DMS 273 treated with DMSO at 0.1 percent for 48 hours (cell line): ENCODE results near the gene CDADC1.

Experiments used
- DNase-seq: peaks from one replicate; lab custom pipeline; 2025; lab: John Stamatoyannopoulos, UW

The CDADC1 gene

GRCh38 chr13:49247643-49248621 lies at the start of gene CDADC1:
Gene CDADC1 (plus strand): TSS chr13:49247925. CDS start chr13:49248038, 113 bp downstream.
- DNase-seq: peak; percentile 73

GRCh38 chr13:49206641-49207040 lies 41.1 kb upstream of the CDADC1 start:
- no peak for DNase-seq

- no peak for DNase-seq
These were observed 39.1 kb upstream of the CDADC1 start for GRCh38 chr13:49208619-49209018.

DNA sequence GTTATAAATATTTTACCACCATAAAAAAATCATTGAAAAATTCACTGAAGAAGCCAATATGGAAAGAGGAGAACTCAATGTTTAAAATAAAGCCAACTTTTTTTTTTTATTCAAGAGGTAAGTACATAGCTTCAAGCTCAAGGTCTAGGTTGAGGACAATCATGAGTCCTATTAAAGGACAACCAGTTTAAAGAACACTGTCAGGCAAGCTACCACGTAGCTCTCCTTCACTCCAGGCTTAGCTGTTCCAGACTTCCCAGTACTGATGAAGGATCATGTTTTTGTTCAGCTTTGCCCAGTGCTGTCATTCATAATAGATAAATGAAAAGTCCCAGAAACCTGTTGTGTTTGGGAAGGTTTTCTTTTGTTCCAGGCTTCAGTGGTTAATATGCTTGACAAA lies 37.6 kb upstream of the CDADC1 start:
- DNase-seq: no peak

GRCh38 chr13:49210669-49211068 lies 37.1 kb upstream of the CDADC1 start:
- DNase-seq: no peak

DNA sequence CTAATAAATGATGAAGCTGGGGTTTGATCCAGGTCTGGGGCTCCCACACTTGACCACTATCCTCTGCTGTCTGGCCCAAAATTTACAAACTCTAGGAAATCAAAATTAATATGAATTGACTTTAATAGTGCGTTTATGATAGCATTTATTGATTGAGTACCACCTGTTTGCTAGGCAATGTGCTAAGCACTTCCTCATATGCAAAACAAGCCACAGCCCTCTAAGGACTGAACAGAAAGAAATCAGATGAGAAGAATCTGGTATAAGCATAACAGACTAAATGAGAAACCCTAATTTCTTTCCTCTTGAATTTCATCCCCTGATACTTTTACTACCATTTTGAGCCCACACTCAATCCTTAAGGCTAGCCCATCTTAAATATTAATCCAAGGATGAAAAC lies 34.2 kb upstream of the CDADC1 start:
- no peak for DNase-seq

DNA sequence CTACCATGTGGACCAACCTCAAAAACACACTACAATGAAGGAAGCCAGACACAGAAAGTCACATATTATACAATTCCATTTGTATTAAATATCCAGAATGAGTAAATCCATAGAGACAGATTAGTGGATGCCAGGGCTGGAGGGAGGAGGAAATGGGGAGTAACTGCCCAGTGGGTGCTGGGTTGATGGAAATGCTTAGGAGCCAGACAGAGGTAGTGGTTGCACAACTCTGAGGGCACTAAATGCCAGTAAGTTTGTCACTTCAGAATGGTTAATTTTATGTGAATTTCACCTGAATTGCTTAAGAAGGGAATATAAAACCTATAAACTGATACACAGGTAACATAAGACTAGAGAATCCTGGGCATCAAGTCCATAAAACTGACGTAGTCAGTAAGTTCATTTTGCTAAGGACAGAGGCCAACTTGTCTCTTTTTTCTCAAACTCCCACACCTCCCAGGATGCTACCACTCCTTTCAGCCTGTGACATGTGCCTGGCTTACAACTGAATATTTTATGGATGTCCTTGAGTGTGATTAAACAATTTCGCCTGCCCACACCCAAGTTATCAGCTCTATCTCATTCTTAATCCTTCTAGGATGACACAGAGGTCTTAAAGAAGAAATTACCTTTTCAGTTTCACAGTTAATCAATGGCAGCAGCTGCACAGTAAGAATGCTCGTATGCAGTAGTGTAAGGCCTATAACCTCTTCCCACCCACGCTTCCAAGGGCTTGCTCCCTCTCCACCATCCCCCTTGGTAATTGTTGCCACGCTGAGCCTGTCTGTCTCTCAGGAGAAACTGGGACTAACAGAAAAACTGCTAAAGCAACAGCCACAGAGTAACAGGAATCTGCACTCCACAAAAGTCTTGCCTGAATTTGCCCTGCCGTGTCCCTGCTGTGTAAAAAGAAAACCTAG lies 33.5 kb upstream of the CDADC1 start:
- DNase-seq: no peak

- no peak for DNase-seq
These were observed 32.8 kb upstream of the CDADC1 start for GRCh38 chr13:49214917-49215376.

DNA sequence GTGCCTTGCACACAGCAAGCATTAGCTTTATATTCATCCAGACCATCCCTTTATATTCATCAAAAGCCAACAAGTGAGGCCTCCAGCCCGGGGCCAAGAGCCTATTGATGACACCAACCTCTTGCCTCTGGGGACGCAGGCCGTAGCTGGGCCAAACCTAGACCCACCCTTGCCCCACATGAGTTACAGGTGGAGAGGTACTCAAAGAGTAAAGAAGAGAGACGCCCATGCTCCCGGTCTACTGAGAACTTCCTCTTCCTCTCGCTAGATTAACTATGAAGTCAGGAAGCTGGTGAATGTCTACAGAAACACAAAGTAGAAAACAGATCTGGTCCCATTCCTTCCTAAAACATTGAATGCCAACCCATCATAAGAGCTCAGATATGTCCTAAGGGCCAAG lies 31.4 kb upstream of the CDADC1 start:
- DNase-seq: no peak

DNA sequence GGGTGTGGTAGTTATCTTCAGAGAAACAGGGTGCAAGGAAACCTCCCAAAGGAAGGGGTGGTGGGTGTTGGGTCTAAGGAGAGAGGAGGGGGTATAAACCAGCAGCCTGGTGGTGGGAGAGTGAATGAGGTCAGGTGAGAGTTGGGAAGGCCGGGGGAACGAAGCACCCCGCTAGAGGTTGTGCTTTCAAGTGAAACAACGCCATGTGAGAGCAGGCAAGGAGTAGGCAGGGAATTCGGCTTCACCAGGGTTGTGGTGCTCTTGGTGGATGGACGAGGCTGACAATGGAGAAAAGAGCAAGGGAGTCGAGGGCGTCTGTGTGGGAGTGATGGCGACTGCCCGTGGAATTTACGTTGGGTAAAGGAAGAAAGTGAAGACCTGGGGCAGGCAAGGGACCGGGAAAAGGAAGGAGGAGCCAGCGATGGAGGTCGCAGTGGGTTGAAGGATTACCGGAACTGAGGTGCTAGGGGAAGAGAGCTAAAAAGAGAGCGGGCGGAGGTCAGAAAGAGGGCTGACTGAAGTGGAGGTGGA lies 29.7 kb upstream of the CDADC1 start:
- DNase-seq: no peak

DNA sequence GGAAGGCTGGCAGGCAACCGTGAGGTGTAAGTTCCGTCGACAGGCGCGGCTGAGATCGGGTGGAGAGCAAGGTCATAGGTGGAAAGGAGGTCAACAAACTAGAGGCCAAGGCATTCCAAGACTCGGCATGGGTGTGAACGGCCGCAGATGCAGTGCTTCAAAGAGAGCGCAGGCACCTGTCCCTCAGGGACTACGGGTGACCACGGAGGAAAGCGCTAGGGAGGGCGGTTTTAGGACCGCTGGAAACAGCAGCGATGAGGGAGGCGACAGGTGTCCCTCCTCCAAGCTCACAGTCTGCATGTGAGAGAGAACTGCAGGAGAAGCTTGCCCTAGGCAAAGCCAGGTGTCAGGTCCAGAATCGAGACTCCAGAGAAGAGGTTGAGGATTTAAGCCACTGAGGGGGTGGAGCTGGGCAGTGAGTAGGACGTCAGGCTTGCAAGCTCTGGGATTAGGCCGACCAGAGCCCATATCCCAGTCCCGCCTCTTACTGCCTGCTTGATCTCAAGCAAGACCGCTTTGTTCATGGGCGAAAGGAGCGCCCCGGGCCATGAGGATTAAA lies 29.2 kb upstream of the CDADC1 start:
- no peak for DNase-seq

GRCh38 chr13:49219647-49220035 lies 28.1 kb upstream of the CDADC1 start:
- no peak for DNase-seq

GRCh38 chr13:49220036-49220855 lies 27.5 kb upstream of the CDADC1 start, which contains the start of gene MLNR:
Gene MLNR (plus strand): TSS chr13:49220338. CDS start chr13:49220338, 0 bp downstream.
- peak; percentile 10 for DNase-seq

DNA sequence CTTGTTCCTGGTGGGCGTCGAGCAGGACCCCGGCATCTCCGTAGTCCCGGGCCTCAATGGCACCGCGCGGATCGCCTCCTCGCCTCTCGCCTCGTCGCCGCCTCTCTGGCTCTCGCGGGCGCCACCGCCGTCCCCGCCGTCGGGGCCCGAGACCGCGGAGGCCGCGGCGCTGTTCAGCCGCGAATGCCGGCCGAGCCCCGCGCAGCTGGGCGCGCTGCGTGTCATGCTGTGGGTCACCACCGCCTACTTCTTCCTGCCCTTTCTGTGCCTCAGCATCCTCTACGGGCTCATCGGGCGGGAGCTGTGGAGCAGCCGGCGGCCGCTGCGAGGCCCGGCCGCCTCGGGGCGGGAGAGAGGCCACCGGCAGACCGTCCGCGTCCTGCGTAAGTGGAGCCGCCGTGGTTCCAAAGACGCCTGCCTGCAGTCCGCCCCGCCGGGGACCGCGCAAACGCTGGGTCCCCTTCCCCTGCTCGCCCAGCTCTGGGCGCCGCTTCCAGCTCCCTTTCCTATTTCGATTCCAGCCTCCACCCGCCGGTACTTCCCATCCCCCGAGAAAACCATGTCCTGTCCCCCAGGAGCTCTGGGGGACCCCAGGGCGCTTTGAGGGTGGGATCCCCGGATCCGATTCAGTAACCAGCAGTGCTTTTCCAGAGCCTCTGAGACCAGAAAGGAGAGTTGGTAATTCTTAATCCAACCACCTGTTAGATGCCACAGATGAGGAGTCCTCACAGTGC lies 26.7 kb upstream of the CDADC1 start:
- DNase-seq: no peak

GRCh38 chr13:49221590-49221965 lies 26.1 kb upstream of the CDADC1 start:
- no peak for DNase-seq

GRCh38 chr13:49225223-49226042 lies 22.3 kb upstream of the CDADC1 start:
- no peak for DNase-seq

- DNase-seq: no peak
These were observed 21.1 kb upstream of the CDADC1 start for GRCh38 chr13:49226613-49227012.

- DNase-seq: no peak
These were observed 13.0 kb upstream of the CDADC1 start for GRCh38 chr13:49234741-49235140.

DNA sequence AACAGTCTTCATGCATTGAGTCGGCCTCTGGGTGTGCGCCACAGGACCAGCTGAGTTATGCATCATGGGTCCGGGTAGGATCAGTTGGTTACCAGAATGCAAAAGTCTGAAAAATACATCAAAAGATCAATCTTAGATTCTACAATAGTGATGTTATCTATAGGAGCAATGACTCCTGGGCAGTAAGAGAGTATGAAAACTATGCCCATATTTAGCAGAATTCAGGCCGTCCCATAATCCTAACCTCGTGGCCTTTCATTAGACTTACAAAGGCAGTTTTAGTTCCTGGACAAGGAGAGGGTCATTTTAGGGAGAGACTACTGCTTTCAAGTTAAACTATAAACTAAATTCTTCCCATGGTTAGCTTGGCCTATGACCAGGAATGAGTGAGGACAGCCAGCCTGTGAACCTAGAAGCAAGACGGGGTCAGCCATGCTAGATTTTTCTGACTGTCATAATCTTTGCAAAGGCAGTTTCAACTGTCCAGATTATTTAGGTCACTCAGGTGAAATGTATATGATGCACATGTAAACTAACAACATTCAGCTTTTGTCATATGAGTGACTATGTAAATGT lies 11.8 kb upstream of the CDADC1 start:
- no peak for DNase-seq
